LNCaP clone FGC (cell line): ENCODE measurements around the gene CIDEA.

Experiments used
- DNase-seq: peaks from one replicate; pipeline ENCODE4 v3.0.0-alpha.2; 2011; ENCODE audit warnings: low read depth
- H3K4me3 ChIP-seq: 2 replicates; pipeline ENCODE4 v1.5.1; 2011; ENCODE audit warnings: mild to moderate bottlenecking, low read depth, low read length, control low read depth
- TF ChIP-seq, protein P1 (sequence below): IDR thresholded peaks from 2 replicates; pipeline ENCODE4 v1.5.1; 2012; ENCODE audit warnings: mild to moderate bottlenecking; ENCODE audit not compliant: control insufficient read depth, insufficient read depth; ENCODE audit errors: extremely low read depth

CIDEA gene

DNA sequence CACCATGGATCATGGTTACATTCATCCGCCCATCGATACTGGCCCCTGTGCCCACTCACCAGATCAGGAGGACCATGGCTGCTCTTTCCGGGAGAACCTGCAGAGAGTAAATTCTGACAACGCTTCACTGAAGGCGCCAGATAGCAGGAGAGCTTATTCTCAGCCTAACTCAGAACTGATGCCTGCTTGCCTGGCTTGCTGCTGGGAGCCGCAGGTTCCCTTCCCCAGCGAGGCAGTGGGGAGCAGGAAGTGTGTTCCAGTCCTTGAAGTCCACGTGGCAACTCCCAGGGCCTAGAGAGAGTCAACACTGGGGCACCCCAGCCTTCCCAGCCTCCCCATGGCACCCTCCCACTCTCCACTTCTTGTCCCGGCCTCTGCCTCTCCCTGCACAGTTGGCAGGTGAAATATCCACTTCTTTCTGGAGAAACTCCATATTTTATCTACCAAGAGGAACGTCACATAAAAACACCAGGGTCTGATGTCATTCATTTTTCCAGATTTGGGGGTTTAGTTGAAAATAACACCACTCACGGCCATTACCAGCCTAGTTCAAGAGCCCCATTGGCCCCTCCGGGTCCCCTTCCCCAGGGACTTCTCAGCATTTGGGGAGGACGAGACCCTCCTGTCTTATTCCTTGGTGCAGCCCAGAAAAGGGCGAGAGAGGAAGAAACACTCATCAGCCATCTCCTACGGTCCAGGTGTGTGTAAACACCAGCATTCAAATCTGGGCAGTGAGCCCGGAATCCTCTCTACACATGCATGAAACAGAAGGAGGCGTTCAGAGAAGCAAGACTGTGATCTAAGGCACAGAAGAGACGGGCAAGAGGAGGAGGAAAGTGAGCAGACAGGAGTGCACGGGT, 50.4 kb downstream of the CIDEA start:
- TF ChIP-seq, protein P1, sequence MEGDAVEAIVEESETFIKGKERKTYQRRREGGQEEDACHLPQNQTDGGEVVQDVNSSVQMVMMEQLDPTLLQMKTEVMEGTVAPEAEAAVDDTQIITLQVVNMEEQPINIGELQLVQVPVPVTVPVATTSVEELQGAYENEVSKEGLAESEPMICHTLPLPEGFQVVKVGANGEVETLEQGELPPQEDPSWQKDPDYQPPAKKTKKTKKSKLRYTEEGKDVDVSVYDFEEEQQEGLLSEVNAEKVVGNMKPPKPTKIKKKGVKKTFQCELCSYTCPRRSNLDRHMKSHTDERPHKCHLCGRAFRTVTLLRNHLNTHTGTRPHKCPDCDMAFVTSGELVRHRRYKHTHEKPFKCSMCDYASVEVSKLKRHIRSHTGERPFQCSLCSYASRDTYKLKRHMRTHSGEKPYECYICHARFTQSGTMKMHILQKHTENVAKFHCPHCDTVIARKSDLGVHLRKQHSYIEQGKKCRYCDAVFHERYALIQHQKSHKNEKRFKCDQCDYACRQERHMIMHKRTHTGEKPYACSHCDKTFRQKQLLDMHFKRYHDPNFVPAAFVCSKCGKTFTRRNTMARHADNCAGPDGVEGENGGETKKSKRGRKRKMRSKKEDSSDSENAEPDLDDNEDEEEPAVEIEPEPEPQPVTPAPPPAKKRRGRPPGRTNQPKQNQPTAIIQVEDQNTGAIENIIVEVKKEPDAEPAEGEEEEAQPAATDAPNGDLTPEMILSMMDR, result no peak
- no peak overlapping the region for H3K4me3 ChIP-seq
- peak; percentile 87 for DNase-seq

DNA sequence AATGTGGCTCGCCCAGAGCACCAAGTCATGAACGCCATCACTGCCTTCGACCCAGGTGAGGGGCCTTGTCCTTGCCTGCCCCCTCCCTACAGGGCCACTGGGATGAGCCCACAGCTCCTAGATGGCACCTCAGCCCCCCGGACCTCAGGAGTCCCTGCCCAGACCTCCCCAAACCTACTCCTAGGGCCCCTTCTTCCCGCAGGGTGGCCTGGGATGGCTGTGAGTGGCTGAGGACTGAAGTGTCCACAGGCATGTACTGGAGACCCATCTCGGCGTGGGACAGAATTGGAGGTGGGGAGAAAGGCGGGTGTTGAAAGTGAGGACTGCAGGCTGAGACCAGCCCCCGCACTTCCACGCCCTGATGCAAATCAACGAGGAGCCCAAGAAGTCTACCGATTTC, 51.0 kb downstream of the CIDEA start:
- no peak for DNase-seq
- no peak overlapping the region for H3K4me3 ChIP-seq
- TF ChIP-seq, protein P1, result no peak

DNA sequence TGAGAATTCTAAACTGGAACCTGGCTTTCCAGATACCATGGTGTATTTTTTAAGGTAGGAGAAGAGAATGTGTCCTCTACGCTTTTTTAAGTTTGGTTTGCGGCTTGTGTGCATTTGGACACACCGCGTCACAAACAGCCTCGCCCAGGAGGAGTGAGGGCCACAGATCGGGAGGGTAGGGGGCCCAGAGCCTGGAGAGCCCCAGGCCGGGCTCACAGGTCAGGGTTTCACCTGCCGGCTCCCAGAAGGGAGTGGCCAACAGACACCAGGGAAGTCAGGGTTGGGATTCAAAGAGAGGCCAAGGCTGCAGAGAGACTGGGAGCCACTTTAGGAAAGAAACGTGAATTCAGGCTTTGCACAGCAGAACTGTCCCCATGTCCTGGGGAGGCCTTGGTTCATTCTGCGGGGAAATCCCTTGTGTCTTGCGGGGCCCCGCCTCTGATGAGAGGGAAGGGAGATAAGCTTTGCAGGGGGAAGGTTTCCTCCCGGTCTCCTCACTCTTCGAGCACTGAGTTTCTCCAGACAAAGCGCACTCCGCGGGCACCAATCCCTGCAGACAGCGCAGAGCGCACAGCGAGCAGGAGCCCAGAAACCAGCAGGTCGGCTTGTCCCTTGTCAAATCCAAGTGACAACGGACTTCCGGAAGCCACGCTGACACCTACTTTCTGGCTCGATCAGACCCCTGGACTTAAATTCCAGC, 51.9 kb downstream of the CIDEA start:
- H3K4me3 ChIP-seq, result no peak overlapping the region
- TF ChIP-seq, protein P1, result no peak
- no peak for DNase-seq

DNA sequence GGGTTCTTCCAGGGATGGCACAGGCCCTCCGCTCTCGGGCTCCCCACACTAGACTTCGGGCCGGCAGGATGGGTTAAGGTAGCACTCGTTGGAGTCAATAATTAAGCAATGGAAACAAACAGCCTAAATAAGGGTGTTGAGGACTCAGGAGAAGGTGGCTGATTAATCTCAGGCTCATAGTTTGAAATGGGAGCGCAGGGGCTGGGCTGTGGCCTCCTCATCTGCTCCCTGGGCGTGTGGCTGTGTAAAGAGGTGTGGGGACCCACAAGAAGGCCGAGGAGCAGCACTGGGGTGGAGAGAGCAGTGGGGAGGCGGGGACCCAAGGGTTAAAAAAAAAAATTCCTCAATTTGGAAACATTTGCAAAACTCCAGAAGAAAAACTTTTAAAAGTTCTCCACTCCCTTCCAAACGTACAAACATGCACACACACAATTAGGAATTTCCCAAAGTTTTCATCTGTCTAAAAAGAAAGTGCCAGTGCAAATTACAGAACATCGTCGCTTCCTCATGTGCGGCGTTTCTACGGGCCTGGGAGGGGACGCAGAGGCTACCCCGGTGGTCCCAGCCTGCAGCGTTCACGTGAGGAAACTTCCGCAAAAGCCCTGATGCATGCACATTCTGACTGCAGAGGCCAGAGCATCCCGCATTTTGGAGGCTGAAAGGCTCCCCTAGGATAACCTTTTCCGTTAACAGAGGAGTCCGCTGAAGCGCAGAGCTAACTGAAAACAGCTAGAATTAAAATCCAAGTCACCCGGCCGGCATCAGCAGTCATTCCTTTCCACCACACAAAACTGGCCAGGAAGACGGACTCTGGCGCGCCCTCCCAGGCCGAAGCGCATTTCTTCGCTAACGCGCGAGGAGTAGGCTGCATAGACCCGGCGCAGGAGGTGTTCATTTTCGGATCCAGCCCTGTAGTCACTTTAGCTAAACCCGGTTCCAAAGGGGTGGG, 52.9 kb downstream of the CIDEA start:
- TF ChIP-seq, protein P1, result no peak
- no peak for DNase-seq
- H3K4me3 ChIP-seq, result no peak overlapping the region

DNA sequence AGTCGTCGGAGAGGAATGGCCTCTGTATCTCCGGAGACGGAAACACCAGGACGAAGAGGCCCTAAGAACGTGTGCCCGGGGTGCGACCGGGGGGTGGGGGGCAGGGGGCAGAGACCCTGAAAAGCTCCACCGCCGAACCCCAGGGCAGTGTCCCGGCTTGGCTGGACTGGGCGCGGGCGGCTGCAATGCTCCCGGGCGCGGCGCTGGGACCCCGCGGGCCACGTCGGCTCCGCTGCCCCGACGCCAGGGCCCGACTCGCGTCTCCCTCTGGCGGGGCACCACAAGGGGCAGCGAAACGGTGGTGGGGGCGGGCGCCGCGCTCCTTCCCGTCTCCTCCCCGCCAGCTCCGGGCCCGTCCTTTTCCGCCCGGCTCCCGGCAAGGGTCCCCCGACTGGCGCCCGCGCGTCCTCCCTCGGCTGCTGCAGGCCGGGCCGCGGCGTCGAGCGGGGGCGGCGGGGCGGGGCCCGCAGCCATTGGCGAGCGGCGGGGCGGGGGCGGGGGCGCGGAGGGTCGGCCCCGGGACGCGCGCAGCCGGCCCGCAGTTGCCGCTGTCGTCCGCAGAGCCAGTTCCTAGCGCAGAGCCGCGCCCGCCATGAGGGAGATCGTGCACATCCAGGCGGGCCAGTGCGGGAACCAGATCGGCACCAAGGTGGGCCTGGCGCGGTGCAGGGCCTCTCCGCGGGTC, 53.7 kb downstream of the CIDEA start, which contains the start of gene TUBB6:
TUBB6 (plus strand) TSS at position 541 of the 685 bp plus-strand sequence; CDS start at position 593, 52 bp downstream.
- TF ChIP-seq, protein P1, result no peak
- peak within 1 kb of the TSS; percentile 36 for H3K4me3 ChIP-seq
- DNase-seq, result no peak
